ENCODE data around the gene CBX8. TPM values are rescaled to one million over a fixed set of nuclear protein-coding genes. Genes with fewer than 3 reads are reported as not detected.

Gene CBX8
- total RNA-seq, 1 donor from 2014 or later: 4.2 TPM

DNA sequence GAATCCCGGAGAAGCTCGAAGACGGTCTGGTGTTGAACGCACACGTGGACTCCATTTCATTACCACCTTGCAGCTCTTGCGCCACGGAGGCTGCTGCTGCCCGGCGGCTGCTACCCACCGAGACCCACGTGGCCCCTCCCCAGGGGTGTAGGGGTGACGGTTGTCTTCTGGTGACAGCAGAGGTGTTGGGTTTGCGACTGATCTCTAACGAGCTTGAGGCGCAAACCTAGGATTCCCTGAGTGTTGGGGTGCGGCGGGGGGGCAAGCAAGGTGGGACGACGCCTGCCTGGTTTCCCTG lies 44.1 kb upstream of the CBX8 start:
- Histone ChIP-seq H3K9me3 (ENCODE audit: control insufficient read depth in 3 of 3, low read length in 3 of 3) (no peaks in the 10 kb centered on the region), H3K4me1 (ENCODE audit: control insufficient read depth in 3 of 3, insufficient read depth in 3 of 3, low read length in 3 of 3) (peaks cover 33 to 56% (median 54%) of the 10 kb centered on the region in 3 donors), H3K36me3 (ENCODE audit: control insufficient read depth in 3 of 3, insufficient read depth in 3 of 3, low read length in 3 of 3) (no peaks in the 10 kb centered on the region), H3K4me3 (ENCODE audit: low read length in 3 of 3) (no peak overlapping the region), H3K27ac (ENCODE audit: low read depth, low read length) (no peak overlapping the region), H3K9ac (ENCODE audit: low read depth in 1 of 3, low read length in 3 of 3) (no peak overlapping the region), H3K27me3 (ENCODE audit: control insufficient read depth in 3 of 3, insufficient read depth in 3 of 3, low read length in 3 of 3) (peaks cover 39 to 54% (median 40%) of the 10 kb centered on the region in 3 donors)

DNA sequence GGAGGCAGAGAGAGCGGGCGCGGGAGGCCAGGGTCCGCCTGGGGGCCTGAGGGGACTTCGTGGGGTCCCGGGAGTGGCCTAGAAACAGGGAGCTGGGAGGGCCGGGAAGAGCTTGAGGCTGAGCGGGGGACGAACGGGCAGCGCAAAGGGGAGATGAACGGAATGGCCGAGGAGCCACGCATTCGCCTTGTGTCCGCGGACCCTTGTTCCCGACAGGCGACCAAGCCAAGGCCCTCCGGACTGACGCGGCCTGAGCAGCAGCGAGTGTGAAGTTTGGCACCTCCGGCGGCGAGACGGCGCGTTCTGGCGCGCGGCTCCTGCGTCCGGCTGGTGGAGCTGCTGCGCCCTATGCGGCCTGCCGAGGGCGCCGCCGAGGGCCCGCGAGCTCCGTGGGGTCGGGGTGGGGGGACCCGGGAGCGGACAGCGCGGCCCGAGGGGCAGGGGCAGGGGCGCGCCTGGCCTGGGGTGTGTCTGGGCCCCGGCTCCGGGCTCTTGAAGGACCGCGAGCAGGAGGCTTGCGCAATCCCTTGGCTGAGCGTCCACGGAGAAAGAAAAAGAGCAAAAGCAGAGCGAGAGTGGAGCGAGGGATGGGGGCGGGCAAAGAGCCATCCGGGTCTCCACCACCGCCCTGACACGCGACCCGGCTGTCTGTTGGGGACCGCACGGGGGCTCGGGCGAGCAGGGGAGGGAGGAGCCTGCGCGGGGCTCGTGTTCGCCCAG lies 43.6 kb upstream of the CBX8 start:
- H3K36me3 ChIP-seq (ENCODE audit: control insufficient read depth in 3 of 3, insufficient read depth in 3 of 3, low read length in 3 of 3): no peaks in the 10 kb centered on the region
- peaks cover 38 to 51% (median 43%) of the 10 kb centered on the region in 3 donors for H3K27me3 ChIP-seq (ENCODE audit: control insufficient read depth in 3 of 3, insufficient read depth in 3 of 3, low read length in 3 of 3)
- H3K4me3 ChIP-seq (ENCODE audit: low read length in 3 of 3): peak overlapping the region; percentile 16 to 67 (median 65)
- peaks cover 33 to 56% (median 54%) of the 10 kb centered on the region in 3 donors for H3K4me1 ChIP-seq (ENCODE audit: control insufficient read depth in 3 of 3, insufficient read depth in 3 of 3, low read length in 3 of 3)
- H3K9ac ChIP-seq (ENCODE audit: low read depth in 1 of 3, low read length in 3 of 3): peak overlapping the region in 2 of 3 donors; percentile 50 to 66
- H3K9me3 ChIP-seq (ENCODE audit: control insufficient read depth in 3 of 3, low read length in 3 of 3): no peaks in the 10 kb centered on the region
- H3K27ac ChIP-seq (ENCODE audit: low read depth, low read length): no peak overlapping the region

GRCh38 chr17:79839356-79840268 lies 42.7 kb upstream of the CBX8 start, which contains the start of gene CBX4:
Gene CBX4 (minus strand): TSS chr17:79839440. CDS start chr17:79839251, 189 bp downstream.
- Histone ChIP-seq H3K9ac (ENCODE audit: low read depth in 1 of 3, low read length in 3 of 3) (peak within 1 kb of the TSS; percentile 50 to 85 (median 83)), H3K9me3 (ENCODE audit: control insufficient read depth in 3 of 3, low read length in 3 of 3) (no peaks in the 10 kb centered on the region), H3K27me3 (ENCODE audit: control insufficient read depth in 3 of 3, insufficient read depth in 3 of 3, low read length in 3 of 3) (peaks cover 38 to 46% (median 43%) of the 10 kb centered on the region in 3 donors), H3K27ac (ENCODE audit: low read depth, low read length) (peak within 1 kb of the TSS; percentile 36), H3K4me3 (ENCODE audit: low read length in 3 of 3) (peak within 1 kb of the TSS; percentile 81 to 95 (median 81)), H3K4me1 (ENCODE audit: control insufficient read depth in 3 of 3, insufficient read depth in 3 of 3, low read length in 3 of 3) (peaks cover 29 to 54% (median 52%) of the 10 kb centered on the region in 3 donors), H3K36me3 (ENCODE audit: control insufficient read depth in 3 of 3, insufficient read depth in 3 of 3, low read length in 3 of 3) (peaks cover 3 to 6% (median 4%) of the 10 kb centered on the region in 3 donors)

DNA sequence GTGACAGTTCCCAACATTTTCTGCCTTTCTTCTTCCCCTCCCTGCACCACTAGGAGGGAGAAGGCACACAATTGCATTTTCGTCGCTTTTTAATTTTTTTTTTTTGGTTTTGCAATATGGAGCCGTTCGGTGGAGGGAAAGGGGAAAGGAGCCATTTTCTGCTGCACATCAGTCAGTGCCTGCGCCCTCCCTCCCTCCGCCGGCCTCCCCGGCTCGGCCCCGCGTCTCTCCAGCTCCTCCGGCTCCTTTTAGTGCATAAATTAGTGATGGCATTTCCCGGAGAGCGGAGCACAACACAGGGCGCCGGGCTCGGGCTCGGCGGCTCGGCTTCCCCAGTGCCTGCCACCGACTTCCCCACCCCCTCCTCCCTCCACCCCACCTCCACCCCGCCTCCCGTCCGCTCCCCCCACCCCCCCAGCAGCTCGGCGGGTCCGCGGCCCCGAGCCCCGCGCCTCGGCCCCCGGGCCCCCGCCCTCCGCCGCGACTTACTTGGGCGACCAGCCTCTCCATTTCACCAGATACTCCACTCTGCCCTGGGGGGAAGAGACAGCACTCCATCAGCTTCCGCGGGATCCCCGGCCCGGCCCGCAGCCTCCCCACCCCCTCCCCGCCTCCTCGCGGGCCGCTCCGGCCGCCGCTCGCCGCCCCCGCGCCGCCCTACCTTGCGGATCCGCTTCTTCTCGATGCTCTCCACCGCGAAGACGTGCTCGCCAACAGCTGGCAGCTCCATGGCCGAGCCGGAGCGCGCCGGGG lies 41.8 kb upstream of the CBX8 start:
- H3K27me3 ChIP-seq (ENCODE audit: control insufficient read depth in 3 of 3, insufficient read depth in 3 of 3, low read length in 3 of 3): peaks cover 35 to 40% (median 38%) of the 10 kb centered on the region in 3 donors
- no peaks in the 10 kb centered on the region for H3K9me3 ChIP-seq (ENCODE audit: control insufficient read depth in 3 of 3, low read length in 3 of 3)
- peaks cover 4 to 10% (median 5%) of the 10 kb centered on the region in 3 donors for H3K36me3 ChIP-seq (ENCODE audit: control insufficient read depth in 3 of 3, insufficient read depth in 3 of 3, low read length in 3 of 3)
- peak overlapping the region; percentile 43 to 85 (median 83) for H3K9ac ChIP-seq (ENCODE audit: low read depth in 1 of 3, low read length in 3 of 3)
- H3K27ac ChIP-seq (ENCODE audit: low read depth, low read length): peak overlapping the region; percentile 36
- H3K4me3 ChIP-seq (ENCODE audit: low read length in 3 of 3): peak overlapping the region; percentile 81 to 95 (median 81)
- H3K4me1 ChIP-seq (ENCODE audit: control insufficient read depth in 3 of 3, insufficient read depth in 3 of 3, low read length in 3 of 3): peaks cover 25 to 49% (median 48%) of the 10 kb centered on the region in 3 donors

DNA sequence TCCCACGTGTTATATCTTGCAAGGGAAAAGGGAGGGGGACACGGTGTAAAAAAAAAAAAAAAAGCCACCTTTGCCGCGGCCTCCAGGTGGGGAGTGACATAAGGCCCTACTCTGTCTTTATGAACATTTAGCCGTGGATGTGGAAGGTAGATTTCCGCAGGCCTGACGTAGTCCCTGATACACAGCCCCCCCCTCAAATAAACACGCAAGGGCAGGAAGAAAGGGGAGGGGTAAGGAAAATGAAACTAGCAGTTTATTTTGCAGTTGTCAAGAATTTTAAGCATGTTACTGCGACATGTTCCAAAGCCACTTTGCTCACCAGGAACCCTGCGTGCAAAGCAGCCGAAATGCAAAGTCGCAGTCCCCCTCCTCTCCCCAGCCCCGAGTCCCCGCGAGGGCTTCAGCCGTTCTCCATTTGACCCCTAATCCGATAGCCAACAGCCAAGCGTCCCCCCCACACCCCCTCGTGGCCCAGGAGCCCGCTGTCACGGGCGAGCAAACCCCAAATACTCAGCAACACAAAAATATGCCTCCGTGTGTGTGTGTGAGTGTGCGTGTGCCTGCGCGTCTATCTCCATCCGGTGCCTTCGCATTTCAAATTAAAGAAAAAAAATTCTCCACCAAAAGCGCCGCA lies 41.1 kb upstream of the CBX8 start:
- Histone ChIP-seq H3K27ac (ENCODE audit: low read depth, low read length) (peak overlapping the region; percentile 36), H3K9me3 (ENCODE audit: control insufficient read depth in 3 of 3, low read length in 3 of 3) (no peaks in the 10 kb centered on the region), H3K4me1 (ENCODE audit: control insufficient read depth in 3 of 3, insufficient read depth in 3 of 3, low read length in 3 of 3) (peaks cover 25 to 45% (median 45%) of the 10 kb centered on the region in 3 donors), H3K9ac (ENCODE audit: low read depth in 1 of 3, low read length in 3 of 3) (peak overlapping the region; percentile 43 to 85 (median 83)), H3K4me3 (ENCODE audit: low read length in 3 of 3) (peak overlapping the region; percentile 81 to 95 (median 81)), H3K36me3 (ENCODE audit: control insufficient read depth in 3 of 3, insufficient read depth in 3 of 3, low read length in 3 of 3) (peaks cover 4 to 10% (median 5%) of the 10 kb centered on the region in 3 donors), H3K27me3 (ENCODE audit: control insufficient read depth in 3 of 3, insufficient read depth in 3 of 3, low read length in 3 of 3) (peaks cover 30 to 34% (median 33%) of the 10 kb centered on the region in 3 donors)

- Histone ChIP-seq H3K36me3 (ENCODE audit: control insufficient read depth in 3 of 3, insufficient read depth in 3 of 3, low read length in 3 of 3) (peaks cover 4 to 10% (median 5%) of the 10 kb centered on the region in 3 donors), H3K9ac (ENCODE audit: low read depth in 1 of 3, low read length in 3 of 3) (peak overlapping the region; percentile 43 to 85 (median 83)), H3K27ac (ENCODE audit: low read depth, low read length) (no peak overlapping the region), H3K27me3 (ENCODE audit: control insufficient read depth in 3 of 3, insufficient read depth in 3 of 3, low read length in 3 of 3) (peaks cover 22 to 26% (median 25%) of the 10 kb centered on the region in 3 donors), H3K4me3 (ENCODE audit: low read length in 3 of 3) (peak overlapping the region; percentile 81 to 95 (median 81)), H3K4me1 (ENCODE audit: control insufficient read depth in 3 of 3, insufficient read depth in 3 of 3, low read length in 3 of 3) (peaks cover 23 to 42% (median 38%) of the 10 kb centered on the region in 3 donors), H3K9me3 (ENCODE audit: control insufficient read depth in 3 of 3, low read length in 3 of 3) (no peaks in the 10 kb centered on the region)
Observed at GRCh38 chr17:79836972-79837887, 40.4 kb upstream of the CBX8 start.

DNA sequence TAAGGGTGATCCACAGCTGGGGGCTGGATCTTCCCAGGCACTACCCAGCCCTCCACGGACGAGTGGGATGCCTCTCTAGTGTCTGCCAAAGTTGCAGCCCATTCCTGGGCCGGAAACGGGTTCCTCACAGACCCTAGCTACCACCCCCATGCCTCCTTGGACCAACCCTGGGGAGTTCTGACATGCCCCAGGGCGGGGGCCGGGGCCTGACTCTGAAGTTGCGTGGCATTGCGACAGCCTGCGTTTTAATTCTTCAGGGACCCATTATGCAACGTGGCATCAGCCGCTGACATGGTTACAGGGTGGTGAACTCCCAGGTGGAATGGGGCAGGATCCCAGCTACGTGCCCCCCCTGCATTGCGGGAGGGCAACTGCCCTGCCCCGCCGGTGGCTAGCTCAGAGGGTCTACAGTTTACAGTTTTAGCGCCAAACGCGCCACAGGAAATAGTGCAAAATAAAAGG lies 39.7 kb upstream of the CBX8 start:
- no peak overlapping the region for H3K27ac ChIP-seq (ENCODE audit: low read depth, low read length)
- peaks cover 15 to 20% (median 19%) of the 10 kb centered on the region in 3 donors for H3K27me3 ChIP-seq (ENCODE audit: control insufficient read depth in 3 of 3, insufficient read depth in 3 of 3, low read length in 3 of 3)
- peak overlapping the region in 1 of 3 donors; percentile 85 for H3K9ac ChIP-seq (ENCODE audit: low read depth in 1 of 3, low read length in 3 of 3)
- peaks cover 4 to 10% (median 5%) of the 10 kb centered on the region in 3 donors for H3K36me3 ChIP-seq (ENCODE audit: control insufficient read depth in 3 of 3, insufficient read depth in 3 of 3, low read length in 3 of 3)
- peaks cover 23 to 44% (median 39%) of the 10 kb centered on the region in 3 donors for H3K4me1 ChIP-seq (ENCODE audit: control insufficient read depth in 3 of 3, insufficient read depth in 3 of 3, low read length in 3 of 3)
- H3K9me3 ChIP-seq (ENCODE audit: control insufficient read depth in 3 of 3, low read length in 3 of 3): no peaks in the 10 kb centered on the region
- H3K4me3 ChIP-seq (ENCODE audit: low read length in 3 of 3): peak overlapping the region in 1 of 3 donors; percentile 81

DNA sequence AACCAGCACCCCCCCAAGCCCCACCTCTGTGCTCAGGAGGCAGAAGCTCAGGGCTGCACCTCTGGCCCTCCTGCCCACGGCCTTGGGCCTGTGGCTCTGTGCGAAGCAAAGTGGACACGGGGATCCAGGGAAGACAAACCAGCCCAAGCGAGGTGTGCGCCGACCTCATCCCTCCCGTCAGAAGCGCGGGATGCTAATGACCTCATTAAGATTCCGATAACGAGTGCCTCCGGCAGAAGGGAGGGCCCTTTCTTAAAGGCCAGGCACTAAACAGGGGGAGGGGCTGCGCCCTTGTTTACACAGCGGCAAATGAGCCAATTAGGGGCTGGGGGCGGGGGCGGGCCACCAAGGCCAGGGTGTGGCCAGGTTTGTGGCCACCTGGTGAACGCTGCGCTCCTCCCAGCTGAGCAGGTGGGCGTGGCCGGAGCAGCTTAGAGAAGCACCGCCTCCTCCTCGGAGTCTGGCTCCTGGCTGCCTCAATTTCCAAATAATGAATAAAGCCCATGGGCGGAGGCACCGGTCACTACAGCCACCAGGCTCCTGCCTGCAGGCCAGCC lies 39.2 kb upstream of the CBX8 start:
- H3K9ac ChIP-seq (ENCODE audit: low read depth in 1 of 3, low read length in 3 of 3): no peak overlapping the region
- H3K9me3 ChIP-seq (ENCODE audit: control insufficient read depth in 3 of 3, low read length in 3 of 3): no peaks in the 10 kb centered on the region
- H3K4me3 ChIP-seq (ENCODE audit: low read length in 3 of 3): no peak overlapping the region
- H3K27me3 ChIP-seq (ENCODE audit: control insufficient read depth in 3 of 3, insufficient read depth in 3 of 3, low read length in 3 of 3): peaks cover 10 to 14% (median 13%) of the 10 kb centered on the region in 3 donors
- peaks cover 4 to 10% (median 5%) of the 10 kb centered on the region in 3 donors for H3K36me3 ChIP-seq (ENCODE audit: control insufficient read depth in 3 of 3, insufficient read depth in 3 of 3, low read length in 3 of 3)
- H3K27ac ChIP-seq (ENCODE audit: low read depth, low read length): no peak overlapping the region
- H3K4me1 ChIP-seq (ENCODE audit: control insufficient read depth in 3 of 3, insufficient read depth in 3 of 3, low read length in 3 of 3): peaks cover 28 to 46% (median 43%) of the 10 kb centered on the region in 3 donors

Measured in skeletal muscle tissue (tissue), 4 donors.